ENCODE measurements around the gene KREMEN1. TPM values are rescaled to one million over a fixed set of nuclear protein-coding genes. Genes with fewer than 3 reads are reported as not detected.

Gene KREMEN1
- total and polyA plus RNA-seq, 2 donors, result 10.7 to 14.2 TPM

DNA sequence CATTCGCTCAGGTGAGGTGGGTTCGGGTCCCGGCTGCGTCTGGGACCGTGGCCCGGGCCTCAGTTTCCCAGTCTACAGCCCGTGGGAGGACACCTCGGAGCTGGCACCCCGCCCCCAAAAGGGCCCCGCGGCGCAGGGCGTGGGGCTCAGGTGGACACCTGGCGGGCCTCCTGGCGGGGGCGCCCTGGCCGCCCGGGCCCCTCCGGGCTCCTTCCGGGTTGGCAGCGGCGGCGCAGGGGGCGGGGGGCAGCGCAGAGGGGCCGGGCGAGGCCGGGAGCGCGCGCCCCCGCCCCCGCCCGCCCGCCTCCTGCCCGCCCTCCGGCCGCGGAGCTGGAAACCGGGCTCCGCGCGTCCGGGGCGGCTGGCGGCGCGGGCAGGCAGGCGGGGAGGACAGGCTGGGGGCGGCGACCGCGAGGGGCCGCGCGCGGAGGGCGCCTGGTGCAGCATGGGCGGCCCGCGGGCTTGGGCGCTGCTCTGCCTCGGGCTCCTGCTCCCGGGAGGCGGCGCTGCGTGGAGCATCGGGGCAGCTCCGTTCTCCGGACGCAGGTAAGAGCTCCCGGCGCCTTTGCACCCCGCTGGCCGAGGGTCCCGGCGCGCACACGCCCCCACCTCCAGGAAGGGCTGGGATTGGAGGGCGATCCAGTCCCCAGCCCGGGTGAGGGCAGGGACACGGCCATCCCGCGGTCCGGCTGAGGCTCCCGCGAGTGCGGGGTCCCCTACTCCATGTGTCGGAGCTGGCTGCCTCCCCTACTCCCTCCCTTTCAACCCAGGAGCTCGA lies 132.9 kb downstream of the KREMEN1 start, which contains the start of gene EMID1:
Gene EMID1, plus strand, starts transcription at position 303 of the 778 bp plus-strand sequence. Its CDS starts 143 bp downstream, at position 446.
- H3K36me3 ChIP-seq (ENCODE audit: control insufficient read depth in 2 of 2, insufficient read depth in 2 of 2, low read length in 1 of 2), result no peaks in the 10 kb centered on the region
- peak in 3 of 9 donors; percentile 36 to 53 (median 40) for DNase-seq (ENCODE audit: low read depth in 6 of 9, low spot score in 9 of 9)
- no peak within 1 kb of the TSS for H3K27ac ChIP-seq (ENCODE audit: low read depth in 1 of 2, low read length in 1 of 2)
- H3K4me1 ChIP-seq (ENCODE audit: control insufficient read depth in 2 of 2, insufficient read depth in 2 of 2, low read length in 2 of 2), result peaks cover 15 to 55% of the 10 kb centered on the region in 2 donors
- WGBS, result 2% methylated on average over 90 of the region's 90 CpGs
- no peaks in the 10 kb centered on the region for H3K9me3 ChIP-seq (ENCODE audit: control insufficient read depth in 2 of 2, insufficient read depth in 1 of 2, low read length in 1 of 2)
- H3K27me3 ChIP-seq (ENCODE audit: control insufficient read depth in 2 of 2, insufficient read depth in 1 of 2, low read length in 1 of 2), result peaks cover 2 to 22% of the 10 kb centered on the region in 2 donors
- peak within 1 kb of the TSS; percentile 50 to 57 for H3K4me3 ChIP-seq (ENCODE audit: low read length in 2 of 2)

DNA sequence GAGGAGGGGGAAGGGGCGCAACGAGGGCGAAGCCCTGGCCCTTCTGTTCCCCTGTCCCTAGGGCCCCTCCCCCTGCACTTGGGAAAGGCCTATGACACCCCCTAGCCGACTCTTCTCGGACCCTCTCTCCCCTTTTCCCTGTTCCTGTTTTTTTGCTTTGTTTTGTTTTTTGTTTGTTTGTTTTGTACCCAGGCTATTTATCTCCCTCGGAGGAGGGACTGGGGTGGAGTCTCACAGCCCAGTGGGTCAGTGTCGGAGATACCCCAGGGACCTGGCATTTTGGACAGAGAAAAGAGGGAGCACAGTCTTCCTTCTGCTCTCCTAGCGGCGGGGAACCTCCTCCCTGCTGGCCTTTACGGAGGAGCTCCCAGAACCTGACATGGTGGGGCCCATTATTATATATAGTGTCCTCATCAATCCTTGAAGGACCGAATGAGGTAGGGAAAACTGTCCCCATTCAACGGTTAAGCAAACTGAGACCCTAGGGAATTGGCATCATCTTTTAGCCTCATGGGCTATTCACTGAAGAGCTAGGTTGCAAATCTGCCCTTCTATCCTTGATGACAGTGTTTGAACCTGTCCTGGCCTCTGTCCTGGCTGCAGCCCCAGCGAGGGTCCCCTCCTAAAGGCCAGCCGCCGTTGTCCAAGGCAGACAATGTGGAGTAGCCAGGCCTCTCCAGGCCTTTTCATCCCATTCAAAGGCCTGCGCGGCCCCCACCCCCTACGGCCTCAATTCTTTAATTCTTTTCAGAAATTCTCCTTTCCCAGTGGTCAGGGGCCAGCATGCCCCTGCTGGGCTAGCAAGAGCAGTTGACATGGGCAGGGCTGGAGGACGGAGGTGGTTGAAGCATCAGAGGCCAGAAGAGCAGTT lies 133.8 kb downstream of the KREMEN1 start:
- no peak for DNase-seq (ENCODE audit: low read depth in 6 of 9, low spot score in 9 of 9)
- peak overlapping the region; percentile 48 to 57 for H3K4me3 ChIP-seq (ENCODE audit: low read length in 2 of 2)
- WGBS, result 46% methylated on average over 19 of the region's 19 CpGs
- no peaks in the 10 kb centered on the region for H3K9me3 ChIP-seq (ENCODE audit: control insufficient read depth in 2 of 2, insufficient read depth in 1 of 2, low read length in 1 of 2)
- no peaks in the 10 kb centered on the region for H3K36me3 ChIP-seq (ENCODE audit: control insufficient read depth in 2 of 2, insufficient read depth in 2 of 2, low read length in 1 of 2)
- H3K27me3 ChIP-seq (ENCODE audit: control insufficient read depth in 2 of 2, insufficient read depth in 1 of 2, low read length in 1 of 2), result peaks cover 2 to 22% of the 10 kb centered on the region in 2 donors
- no peak overlapping the region for H3K27ac ChIP-seq (ENCODE audit: low read depth in 1 of 2, low read length in 1 of 2)
- H3K4me1 ChIP-seq (ENCODE audit: control insufficient read depth in 2 of 2, insufficient read depth in 2 of 2, low read length in 2 of 2), result peaks cover 15 to 50% of the 10 kb centered on the region in 2 donors

DNA sequence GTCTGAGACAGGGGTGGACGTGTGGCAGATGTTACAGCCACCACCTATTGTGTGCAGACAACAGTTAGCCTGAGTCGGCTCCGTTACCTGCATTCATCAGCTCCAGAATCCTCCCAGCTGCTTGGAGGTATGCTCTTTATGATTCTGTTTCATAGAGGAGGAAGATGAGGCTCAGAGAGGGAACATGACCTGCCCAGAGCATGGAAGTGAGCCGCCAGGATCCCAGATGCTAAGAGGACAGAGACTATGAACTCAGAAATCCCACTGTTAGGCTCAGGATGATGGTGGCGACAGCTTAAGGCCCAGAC lies 134.4 kb downstream of the KREMEN1 start:
- H3K4me1 ChIP-seq (ENCODE audit: control insufficient read depth in 2 of 2, insufficient read depth in 2 of 2, low read length in 2 of 2), result peaks cover 15 to 44% of the 10 kb centered on the region in 2 donors
- H3K36me3 ChIP-seq (ENCODE audit: control insufficient read depth in 2 of 2, insufficient read depth in 2 of 2, low read length in 1 of 2), result no peaks in the 10 kb centered on the region
- H3K27me3 ChIP-seq (ENCODE audit: control insufficient read depth in 2 of 2, insufficient read depth in 1 of 2, low read length in 1 of 2), result peaks cover 2 to 22% of the 10 kb centered on the region in 2 donors
- no peak overlapping the region for H3K27ac ChIP-seq (ENCODE audit: low read depth in 1 of 2, low read length in 1 of 2)
- no peak overlapping the region for H3K4me3 ChIP-seq (ENCODE audit: low read length in 2 of 2)
- H3K9me3 ChIP-seq (ENCODE audit: control insufficient read depth in 2 of 2, insufficient read depth in 1 of 2, low read length in 1 of 2), result no peaks in the 10 kb centered on the region
- DNase-seq (ENCODE audit: low read depth in 6 of 9, low spot score in 9 of 9), result no peak
- WGBS, result 95% methylated on average over 5 of the region's 5 CpGs

DNA sequence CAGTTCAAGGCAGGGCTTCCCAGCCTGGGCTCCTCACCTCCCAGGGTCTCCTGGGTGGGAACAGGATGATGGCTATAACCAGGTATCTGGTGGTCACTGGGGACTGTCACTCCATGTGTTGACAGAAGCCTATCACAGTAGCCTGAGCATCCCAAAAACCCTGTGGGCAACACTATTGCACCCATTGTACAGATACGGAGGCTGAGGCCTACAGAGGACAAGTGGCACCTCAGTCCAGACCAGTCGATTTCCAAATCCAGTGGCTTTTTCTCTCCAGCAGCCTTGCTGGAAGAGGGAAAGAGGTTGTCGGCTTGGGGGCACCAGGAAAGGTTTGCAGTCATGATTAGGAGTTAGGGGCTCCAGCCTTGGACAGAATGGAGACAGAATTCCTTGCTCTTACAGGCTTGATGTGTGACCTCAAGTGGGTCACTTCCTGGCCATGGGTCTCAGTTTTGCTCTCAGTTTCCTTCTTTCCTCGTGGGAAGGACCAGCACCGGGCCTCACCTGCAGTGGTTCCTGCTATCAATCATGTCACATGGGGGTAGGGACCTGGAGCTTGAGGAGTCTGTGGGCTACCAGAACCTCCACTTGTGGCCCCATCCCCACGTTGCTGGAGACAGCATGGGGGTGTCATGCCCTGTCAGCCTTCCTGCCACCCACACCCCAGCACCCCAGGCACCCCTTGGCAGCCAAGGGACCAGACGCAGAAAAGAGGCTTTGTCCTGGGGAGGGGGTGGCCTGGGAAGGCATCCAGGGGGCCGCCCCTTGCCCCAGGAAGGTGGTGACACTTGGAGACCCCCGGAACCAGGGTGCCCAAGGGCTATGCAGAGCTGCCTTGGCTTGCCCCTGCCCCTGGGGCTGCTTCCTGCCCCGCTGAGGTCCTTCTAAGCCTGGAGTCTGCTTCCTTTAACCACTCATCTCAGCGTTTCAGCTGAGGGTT lies 135.0 kb downstream of the KREMEN1 start:
- no peak overlapping the region for H3K4me3 ChIP-seq (ENCODE audit: low read length in 2 of 2)
- no peak overlapping the region for H3K27ac ChIP-seq (ENCODE audit: low read depth in 1 of 2, low read length in 1 of 2)
- no peak for DNase-seq (ENCODE audit: low read depth in 6 of 9, low spot score in 9 of 9)
- H3K27me3 ChIP-seq (ENCODE audit: control insufficient read depth in 2 of 2, insufficient read depth in 1 of 2, low read length in 1 of 2), result peaks cover 2 to 22% of the 10 kb centered on the region in 2 donors
- H3K4me1 ChIP-seq (ENCODE audit: control insufficient read depth in 2 of 2, insufficient read depth in 2 of 2, low read length in 2 of 2), result peaks cover 11 to 38% of the 10 kb centered on the region in 2 donors
- no peaks in the 10 kb centered on the region for H3K9me3 ChIP-seq (ENCODE audit: control insufficient read depth in 2 of 2, insufficient read depth in 1 of 2, low read length in 1 of 2)
- H3K36me3 ChIP-seq (ENCODE audit: control insufficient read depth in 2 of 2, insufficient read depth in 2 of 2, low read length in 1 of 2), result no peaks in the 10 kb centered on the region
- 55% methylated on average over 11 of the region's 11 CpGs for WGBS

- H3K27ac ChIP-seq (ENCODE audit: low read depth in 1 of 2, low read length in 1 of 2), result no peak overlapping the region
- no peak for DNase-seq (ENCODE audit: low read depth in 6 of 9, low spot score in 9 of 9)
- peaks cover 10 to 31% of the 10 kb centered on the region in 2 donors for H3K4me1 ChIP-seq (ENCODE audit: control insufficient read depth in 2 of 2, insufficient read depth in 2 of 2, low read length in 2 of 2)
- H3K4me3 ChIP-seq (ENCODE audit: low read length in 2 of 2), result no peak overlapping the region
- H3K27me3 ChIP-seq (ENCODE audit: control insufficient read depth in 2 of 2, insufficient read depth in 1 of 2, low read length in 1 of 2), result peaks cover 2 to 22% of the 10 kb centered on the region in 2 donors
- H3K9me3 ChIP-seq (ENCODE audit: control insufficient read depth in 2 of 2, insufficient read depth in 1 of 2, low read length in 1 of 2), result no peaks in the 10 kb centered on the region
- no peaks in the 10 kb centered on the region for H3K36me3 ChIP-seq (ENCODE audit: control insufficient read depth in 2 of 2, insufficient read depth in 2 of 2, low read length in 1 of 2)
- 82% methylated on average over 4 of the region's 4 CpGs for WGBS
Measured at GRCh38 chr22:29208502-29208862, 135.6 kb downstream of the KREMEN1 start.

GRCh38 chr22:29208879-29209623 lies 136.2 kb downstream of the KREMEN1 start:
- no peak for DNase-seq (ENCODE audit: low read depth in 6 of 9, low spot score in 9 of 9)
- Histone ChIP-seq H3K27me3 (ENCODE audit: control insufficient read depth in 2 of 2, insufficient read depth in 1 of 2, low read length in 1 of 2) (peaks cover 2 to 22% of the 10 kb centered on the region in 2 donors), H3K27ac (ENCODE audit: low read depth in 1 of 2, low read length in 1 of 2) (no peak overlapping the region), H3K9me3 (ENCODE audit: control insufficient read depth in 2 of 2, insufficient read depth in 1 of 2, low read length in 1 of 2) (no peaks in the 10 kb centered on the region), H3K4me1 (ENCODE audit: control insufficient read depth in 2 of 2, insufficient read depth in 2 of 2, low read length in 2 of 2) (peaks cover 8 to 26% of the 10 kb centered on the region in 2 donors), H3K4me3 (ENCODE audit: low read length in 2 of 2) (no peak overlapping the region), H3K36me3 (ENCODE audit: control insufficient read depth in 2 of 2, insufficient read depth in 2 of 2, low read length in 1 of 2) (no peaks in the 10 kb centered on the region)
- 79% methylated on average over 17 of the region's 17 CpGs for WGBS

GRCh38 chr22:29209624-29209929 lies 136.7 kb downstream of the KREMEN1 start:
- Histone ChIP-seq H3K27ac (ENCODE audit: low read depth in 1 of 2, low read length in 1 of 2) (no peak overlapping the region), H3K9me3 (ENCODE audit: control insufficient read depth in 2 of 2, insufficient read depth in 1 of 2, low read length in 1 of 2) (no peaks in the 10 kb centered on the region), H3K4me3 (ENCODE audit: low read length in 2 of 2) (no peak overlapping the region), H3K36me3 (ENCODE audit: control insufficient read depth in 2 of 2, insufficient read depth in 2 of 2, low read length in 1 of 2) (no peaks in the 10 kb centered on the region), H3K4me1 (ENCODE audit: control insufficient read depth in 2 of 2, insufficient read depth in 2 of 2, low read length in 2 of 2) (peaks cover 5 to 20% of the 10 kb centered on the region in 2 donors), H3K27me3 (ENCODE audit: control insufficient read depth in 2 of 2, insufficient read depth in 1 of 2, low read length in 1 of 2) (peaks cover 2 to 22% of the 10 kb centered on the region in 2 donors)
- 98% methylated on average over 3 of the region's 3 CpGs for WGBS
- DNase-seq (ENCODE audit: low read depth in 6 of 9, low spot score in 9 of 9), result no peak

DNA sequence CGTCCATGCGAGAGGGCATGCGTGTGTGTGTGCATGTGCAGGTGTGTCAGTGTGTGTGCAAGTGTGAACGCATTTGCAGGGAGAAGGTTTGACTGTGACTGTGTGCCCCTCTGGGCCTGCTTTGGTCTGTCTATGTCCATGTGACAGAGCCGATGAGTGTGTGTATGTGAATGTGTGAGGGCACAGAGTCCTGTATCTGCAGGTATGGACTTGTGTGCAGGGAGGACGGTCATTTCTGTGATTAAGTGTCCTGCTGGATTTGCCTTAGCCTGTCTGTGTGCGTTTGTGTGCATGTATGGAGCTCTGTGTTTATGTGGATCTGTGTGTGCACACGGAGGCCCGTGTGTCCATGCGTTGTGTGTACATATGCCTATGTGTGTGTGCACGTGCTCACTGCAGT lies 138.2 kb downstream of the KREMEN1 start:
- 92% methylated on average over 11 of the region's 11 CpGs for WGBS
- DNase-seq (ENCODE audit: low read depth in 6 of 9, low spot score in 9 of 9), result no peak
- no peaks in the 10 kb centered on the region for H3K9me3 ChIP-seq (ENCODE audit: control insufficient read depth in 2 of 2, insufficient read depth in 1 of 2, low read length in 1 of 2)
- peaks cover 2 to 14% of the 10 kb centered on the region in 2 donors for H3K27me3 ChIP-seq (ENCODE audit: control insufficient read depth in 2 of 2, insufficient read depth in 1 of 2, low read length in 1 of 2)
- H3K4me3 ChIP-seq (ENCODE audit: low read length in 2 of 2), result no peak overlapping the region
- no peak overlapping the region for H3K27ac ChIP-seq (ENCODE audit: low read depth in 1 of 2, low read length in 1 of 2)
- no peaks in the 10 kb centered on the region for H3K36me3 ChIP-seq (ENCODE audit: control insufficient read depth in 2 of 2, insufficient read depth in 2 of 2, low read length in 1 of 2)
- H3K4me1 ChIP-seq (ENCODE audit: control insufficient read depth in 2 of 2, insufficient read depth in 2 of 2, low read length in 2 of 2), result peaks cover 4 to 9% of the 10 kb centered on the region in 2 donors
